Kidney epithelial cell (primary cell): Measurements from ENCODE around the gene SORBS1. TPM values are rescaled to one million over a fixed set of nuclear protein-coding genes. Genes with fewer than 3 reads are reported as not detected.

Source experiments
- DNase-seq: peaks from one replicate; pipeline ENCODE4 v3.0.0-alpha.2; 2010; ENCODE audit warnings: low read depth
- H3K27me3 ChIP-seq: 2 replicates; pipeline ENCODE4 v1.6.0; 2011; ENCODE audit warnings: low read length; ENCODE audit not compliant: control insufficient read depth, insufficient read depth
- H3K36me3 ChIP-seq: 2 replicates; pipeline ENCODE4 v1.5.1; 2011; ENCODE audit warnings: low read length; ENCODE audit not compliant: control insufficient read depth, insufficient read depth
- H3K4me3 ChIP-seq: 2 replicates; pipeline ENCODE4 v1.5.1; 2011; ENCODE audit warnings: low read depth, mild to moderate bottlenecking, control low read depth, low read length
- CTCF ChIP-seq: IDR thresholded peaks from 2 replicates; pipeline ENCODE4 v1.5.1; 2011; ENCODE audit warnings: mild to moderate bottlenecking, moderate library complexity, low read length, control low read depth, inconsistent platforms; ENCODE audit not compliant: insufficient read depth, poor library complexity, severe bottlenecking
- total RNA-seq: library from RNA; depleted of rRNA; stranded (reverse); fragments of >200 nt; gene quantifications from 2 replicates; pipeline ENCODE4 v1.2.3, GENCODE V29; 2015

Gene SORBS1
- total RNA-seq, 1 donor from 2014 or later: 4.9 TPM

GRCh38 chr10:95304463-95304862 lies 256.7 kb downstream of the SORBS1 start:
- TF ChIP-seq CTCF: no peak
- H3K4me3 ChIP-seq: no peak overlapping the region
- no peaks in the 10 kb centered on the region for H3K27me3 ChIP-seq
- no peaks in the 10 kb centered on the region for H3K36me3 ChIP-seq
- no peak for DNase-seq

GRCh38 chr10:95303950-95304349 lies 257.2 kb downstream of the SORBS1 start:
- no peaks in the 10 kb centered on the region for H3K36me3 ChIP-seq
- no peak overlapping the region for H3K4me3 ChIP-seq
- TF ChIP-seq CTCF: no peak
- H3K27me3 ChIP-seq: no peaks in the 10 kb centered on the region
- no peak for DNase-seq

GRCh38 chr10:95303535-95303934 lies 257.6 kb downstream of the SORBS1 start:
- TF ChIP-seq CTCF: no peak
- Histone ChIP-seq H3K4me3 (no peak overlapping the region), H3K36me3 (no peaks in the 10 kb centered on the region), H3K27me3 (no peaks in the 10 kb centered on the region)
- DNase-seq: no peak

GRCh38 chr10:95300022-95300539 lies 261.1 kb downstream of the SORBS1 start:
- no peak for DNase-seq
- Histone ChIP-seq H3K4me3 (no peak overlapping the region), H3K36me3 (no peaks in the 10 kb centered on the region), H3K27me3 (no peaks in the 10 kb centered on the region)
- no peak for TF ChIP-seq CTCF

- no peaks in the 10 kb centered on the region for H3K36me3 ChIP-seq
- DNase-seq: no peak
- H3K27me3 ChIP-seq: no peaks in the 10 kb centered on the region
- TF ChIP-seq CTCF: no peak
- no peak overlapping the region for H3K4me3 ChIP-seq
These were observed 263.8 kb downstream of the SORBS1 start for GRCh38 chr10:95297402-95297801.

- no peak for DNase-seq
- H3K4me3 ChIP-seq: no peak overlapping the region
- no peaks in the 10 kb centered on the region for H3K27me3 ChIP-seq
- H3K36me3 ChIP-seq: no peaks in the 10 kb centered on the region
- no peak for TF ChIP-seq CTCF
These were observed 264.4 kb downstream of the SORBS1 start for GRCh38 chr10:95296764-95297163.
